GM21381 (cell line): ENCODE results near the gene CCR3.

Source experiments
- ATAC-seq: cut with Tn5 transposase; IDR thresholded peaks from one replicate; pipeline ENCODE4 v1.9.1; 2021; ENCODE audit warnings: mild to moderate bottlenecking, moderate library complexity; ENCODE audit not compliant: unreplicated experiment

Gene CCR3

GRCh38 chr3:46218196-46218709, 24.0 kb upstream of the CCR3 start:
- no peak for ATAC-seq

- no peak for ATAC-seq
These were observed 20.9 kb upstream of the CCR3 start for GRCh38 chr3:46221391-46221790.

GRCh38 chr3:46221938-46222337, 20.3 kb upstream of the CCR3 start:
- ATAC-seq: no peak

GRCh38 chr3:46222435-46223161, 19.7 kb upstream of the CCR3 start:
- ATAC-seq: no peak

GRCh38 chr3:46228260-46229242, 13.7 kb upstream of the CCR3 start:
- no peak for ATAC-seq

- no peak for ATAC-seq
These were observed 10.9 kb upstream of the CCR3 start for GRCh38 chr3:46231323-46231722.

GRCh38 chr3:46233194-46233593, 9.1 kb upstream of the CCR3 start:
- no peak for ATAC-seq

GRCh38 chr3:46235425-46235824, 6.8 kb upstream of the CCR3 start:
- ATAC-seq: no peak

GRCh38 chr3:46236294-46237054, 5.8 kb upstream of the CCR3 start:
- no peak for ATAC-seq

- ATAC-seq: no peak
These were observed 3.9 kb upstream of the CCR3 start for GRCh38 chr3:46238386-46238785.

GRCh38 chr3:46239301-46239938, 2.8 kb upstream of the CCR3 start:
- ATAC-seq: no peak

GRCh38 chr3:46239952-46240351, 2.3 kb upstream of the CCR3 start:
- ATAC-seq: no peak

GRCh38 chr3:46243560-46243959, 1.3 kb downstream of the CCR3 start:
- no peak for ATAC-seq

GRCh38 chr3:46245146-46245545, 2.9 kb downstream of the CCR3 start:
- ATAC-seq: no peak

- no peak for ATAC-seq
These were observed 10.7 kb downstream of the CCR3 start for GRCh38 chr3:46252980-46253379.

- no peak for ATAC-seq
These were observed 16.3 kb downstream of the CCR3 start for GRCh38 chr3:46258525-46258924.

- no peak for ATAC-seq
These were observed 19.8 kb downstream of the CCR3 start for GRCh38 chr3:46261926-46262594.

- no peak for ATAC-seq
These were observed 21.7 kb downstream of the CCR3 start for GRCh38 chr3:46264002-46264401.

GRCh38 chr3:46266598-46266997, 24.3 kb downstream of the CCR3 start:
- no peak for ATAC-seq

- ATAC-seq: no peak
These were observed 27.3 kb downstream of the CCR3 start for GRCh38 chr3:46269556-46269955.
